Karpas-422 (cell line): ENCODE data around the gene CACNA1I. TPM values are rescaled to one million over a fixed set of nuclear protein-coding genes. Genes with fewer than 3 reads are reported as not detected.

Source experiments
- DNase-seq: peaks from one replicate; pipeline ENCODE4 v3.0.0-alpha.2; 2015
- H2AFZ ChIP-seq: fragments of 200-600 bp; sonication (generic); 2 replicates; pipeline ENCODE4 v1.6.1; 2014; ENCODE audit warnings: antibody characterized with exemption, low read length, mixed read lengths
- H3K27ac ChIP-seq: fragments of 200-600 bp; sonication (generic); 2 replicates; pipeline ENCODE4 v1.5.1; 2014; ENCODE audit warnings: mild to moderate bottlenecking, low read length, moderate library complexity
- H3K27me3 ChIP-seq: fragments of 200-600 bp; sonication (generic); 2 replicates; pipeline ENCODE4 v1.6.1; 2014; ENCODE audit warnings: low read length, mixed read lengths
- H3K36me3 ChIP-seq: fragments of 200-600 bp; sonication (generic); 2 replicates; pipeline ENCODE4 v1.6.1; 2014; ENCODE audit warnings: low read length, mixed read lengths; ENCODE audit not compliant: insufficient read depth
- H3K4me1 ChIP-seq: fragments of 200-600 bp; sonication (generic); 2 replicates; pipeline ENCODE4 v1.6.1; 2014; ENCODE audit warnings: mild to moderate bottlenecking, low read length, mixed read lengths
- H3K4me2 ChIP-seq: fragments of 200-600 bp; sonication (generic); 2 replicates; pipeline ENCODE4 v1.6.1; 2014; ENCODE audit warnings: low read length, low read depth, mild to moderate bottlenecking; ENCODE audit not compliant: poor library complexity, severe bottlenecking
- H3K4me3 ChIP-seq: fragments of 200-600 bp; sonication (generic); 2 replicates; pipeline ENCODE4 v1.5.1; 2014; ENCODE audit warnings: mild to moderate bottlenecking, antibody characterized with exemption, low read length, mixed read lengths
- H3K79me2 ChIP-seq: fragments of 200-600 bp; sonication (generic); 2 replicates; pipeline ENCODE4 v1.6.1; 2014; ENCODE audit warnings: mild to moderate bottlenecking, low read length, mixed read lengths
- H3K9ac ChIP-seq: fragments of 200-600 bp; sonication (generic); 2 replicates; pipeline ENCODE4 v1.6.0; 2014; ENCODE audit warnings: low read length
- H3K9me2 ChIP-seq: fragments of 200-600 bp; sonication (generic), shearing (Covaris generic); replicated peaks from 2 replicates; pipeline ENCODE4 v1.6.0; 2014; ENCODE audit warnings: mild to moderate bottlenecking, low read length, moderate library complexity; ENCODE audit not compliant: insufficient read depth
- H3K9me3 ChIP-seq: fragments of 300-700, 200-600 bp; sonication (generic); 2 replicates; pipeline ENCODE4 v1.6.1; 2014; ENCODE audit warnings: low read length, mixed read lengths
- H4K20me1 ChIP-seq: fragments of 200-600 bp; sonication (generic); 2 replicates; pipeline ENCODE4 v1.6.1; 2014; ENCODE audit warnings: mild to moderate bottlenecking, antibody characterized with exemption, low read length, low read depth; ENCODE audit not compliant: insufficient read depth
- total RNA-seq: library from RNA; depleted of rRNA; stranded (reverse); fragments of >200 nt; shearing (Covaris generic); gene quantifications from 2 replicates; pipeline ENCODE4 v1.2.3, GENCODE V29; 2014; ENCODE audit warnings: low replicate concordance

Gene CACNA1I
- total RNA-seq, 1 experiment from 2014 or later: not detected

DNA sequence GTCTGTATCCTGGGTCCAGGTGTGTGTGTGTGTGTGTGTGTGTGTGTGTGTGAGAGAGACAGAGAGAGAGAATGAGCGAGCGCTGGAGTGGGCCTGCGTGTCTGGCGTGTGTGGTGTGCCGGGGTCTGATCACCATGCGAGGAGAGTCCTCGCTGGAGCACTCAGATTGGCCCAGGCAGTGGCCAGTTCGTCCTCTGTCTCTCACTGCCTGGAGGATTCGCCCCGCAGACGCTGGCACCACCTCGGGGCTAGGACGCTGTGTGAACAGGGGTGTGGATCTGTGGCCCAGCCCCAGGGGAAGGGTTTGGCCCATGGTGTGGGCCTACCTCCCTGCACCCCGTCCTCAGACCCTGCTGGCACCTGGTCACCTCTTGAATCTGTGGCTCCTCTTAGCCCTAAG, 11.6 kb upstream of the CACNA1I start:
- no peak overlapping the region for H3K27ac ChIP-seq
- no peaks in the 10 kb centered on the region for H3K36me3 ChIP-seq
- H3K79me2 ChIP-seq: no peaks in the 10 kb centered on the region
- no peak overlapping the region for H3K4me2 ChIP-seq
- H3K27me3 ChIP-seq: no peaks in the 10 kb centered on the region
- no peaks in the 10 kb centered on the region for H4K20me1 ChIP-seq
- no peak overlapping the region for H3K9ac ChIP-seq
- H3K9me2 ChIP-seq: no peaks in the 10 kb centered on the region
- no peak overlapping the region for H2AFZ ChIP-seq
- H3K9me3 ChIP-seq: peaks cover 2% of the 10 kb centered on the region; the same call in 1 of the 2 replicates
- H3K4me1 ChIP-seq: no peaks in the 10 kb centered on the region
- DNase-seq: no peak
- no peak overlapping the region for H3K4me3 ChIP-seq

DNA sequence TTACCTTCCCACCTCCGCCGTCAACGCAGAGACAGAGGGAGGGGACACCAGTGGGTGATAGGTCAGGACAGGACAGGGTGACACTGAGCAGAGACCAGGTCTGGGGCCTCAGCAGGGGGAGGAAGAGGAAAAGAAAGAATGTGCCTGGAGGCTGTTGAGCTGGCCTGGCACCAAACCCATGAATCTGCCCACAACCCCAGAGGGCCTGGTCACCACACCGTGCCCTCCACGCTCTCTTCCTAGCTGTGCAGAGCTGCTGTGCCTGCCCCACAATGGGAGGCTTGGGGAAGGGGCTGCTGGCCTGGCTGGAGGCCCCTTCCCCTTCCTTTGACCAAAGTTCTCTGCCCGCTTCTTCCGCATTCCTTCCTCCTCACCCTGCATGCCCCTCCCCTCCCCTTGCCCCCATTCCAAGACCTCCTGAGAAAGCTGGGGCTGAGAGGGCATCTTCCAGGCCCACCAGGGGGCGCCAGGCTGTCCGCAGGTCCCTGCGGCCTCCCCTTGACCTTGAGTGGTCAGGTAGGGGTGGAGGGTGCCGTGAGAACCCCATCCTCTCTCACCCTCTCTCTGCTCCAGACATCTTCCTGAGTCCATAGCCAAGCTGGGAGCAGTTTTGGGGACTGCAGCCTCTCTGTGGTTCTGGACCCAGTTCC, 11.0 kb upstream of the CACNA1I start:
- no peaks in the 10 kb centered on the region for H3K4me1 ChIP-seq

GRCh38 chr22:39560127-39560526, 10.4 kb upstream of the CACNA1I start:
- no peak overlapping the region for H3K27ac ChIP-seq
- H3K4me3 ChIP-seq: no peak overlapping the region
- no peaks in the 10 kb centered on the region for H3K79me2 ChIP-seq
- no peaks in the 10 kb centered on the region for H3K27me3 ChIP-seq
- H3K9me3 ChIP-seq: peaks cover 5% of the 10 kb centered on the region; the same call in 1 of the 2 replicates
- H2AFZ ChIP-seq: no peak overlapping the region
- H3K9me2 ChIP-seq: no peaks in the 10 kb centered on the region
- no peak overlapping the region for H3K4me2 ChIP-seq
- H3K9ac ChIP-seq: no peak overlapping the region
- H3K4me1 ChIP-seq: no peaks in the 10 kb centered on the region
- H3K36me3 ChIP-seq: no peaks in the 10 kb centered on the region
- no peaks in the 10 kb centered on the region for H4K20me1 ChIP-seq
- no peak for DNase-seq

More for the DNA sequence above, 11.0 kb upstream of the CACNA1I start:
- Histone ChIP-seq H2AFZ (no peak overlapping the region), H3K9me3 (peaks cover 5% of the 10 kb centered on the region; the same call in 1 of the 2 replicates), H3K4me2 (no peak overlapping the region), H3K79me2 (no peaks in the 10 kb centered on the region), H3K9me2 (no peaks in the 10 kb centered on the region), H3K4me3 (no peak overlapping the region), H3K36me3 (no peaks in the 10 kb centered on the region), H3K27ac (no peak overlapping the region), H3K9ac (no peak overlapping the region), H4K20me1 (no peaks in the 10 kb centered on the region), H3K27me3 (no peaks in the 10 kb centered on the region)
- no peak for DNase-seq

- DNase-seq: no peak
- Histone ChIP-seq H3K4me3 (no peak overlapping the region), H3K9me3 (peaks cover 5% of the 10 kb centered on the region; the same call in 1 of the 2 replicates), H3K79me2 (no peaks in the 10 kb centered on the region), H3K9ac (no peak overlapping the region), H3K36me3 (no peaks in the 10 kb centered on the region), H3K4me1 (no peaks in the 10 kb centered on the region), H3K4me2 (no peak overlapping the region), H4K20me1 (no peaks in the 10 kb centered on the region), H3K9me2 (no peaks in the 10 kb centered on the region), H3K27ac (no peak overlapping the region), H3K27me3 (no peaks in the 10 kb centered on the region), H2AFZ (no peak overlapping the region)
Observed at GRCh38 chr22:39562839-39563489, 7.6 kb upstream of the CACNA1I start.

- H3K9me3 ChIP-seq: peaks cover 5% of the 10 kb centered on the region; the same call in 1 of the 2 replicates
Observed at GRCh38 chr22:39563571-39564428, 6.8 kb upstream of the CACNA1I start.

DNA sequence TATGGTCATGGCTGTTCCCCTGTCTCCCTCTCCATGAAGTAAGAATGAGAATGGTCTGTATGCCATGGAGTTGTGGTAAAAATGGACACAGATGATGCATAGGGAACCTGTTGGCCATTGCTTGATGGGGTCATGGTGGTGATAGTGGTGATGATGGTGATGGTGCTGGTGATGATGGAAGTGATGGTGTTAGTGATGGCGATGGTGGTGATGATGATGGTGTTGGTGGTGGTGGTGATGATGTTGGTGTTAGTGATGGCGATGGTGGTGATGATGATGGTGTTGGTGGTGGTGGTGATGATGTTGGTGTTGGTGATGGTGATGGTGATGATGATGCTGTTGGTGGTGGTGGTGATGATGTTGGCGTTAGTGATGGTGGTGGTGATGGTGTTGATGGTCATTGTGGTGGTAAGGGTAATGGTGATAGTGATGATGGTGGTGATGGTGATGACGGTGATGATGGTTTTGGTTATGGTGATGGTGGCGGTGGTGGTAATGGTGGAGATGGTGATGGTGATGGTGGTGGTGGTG, 5.1 kb upstream of the CACNA1I start:
- H3K36me3 ChIP-seq: no peaks in the 10 kb centered on the region

More at GRCh38 chr22:39563571-39564428, 6.8 kb upstream of the CACNA1I start:
- Histone ChIP-seq H4K20me1 (no peaks in the 10 kb centered on the region), H3K4me2 (no peak overlapping the region), H2AFZ (no peak overlapping the region), H3K9me2 (no peaks in the 10 kb centered on the region), H3K4me1 (no peaks in the 10 kb centered on the region), H3K27me3 (no peaks in the 10 kb centered on the region), H3K4me3 (no peak overlapping the region), H3K9ac (no peak overlapping the region), H3K36me3 (no peaks in the 10 kb centered on the region), H3K79me2 (no peaks in the 10 kb centered on the region), H3K27ac (no peak overlapping the region)
- DNase-seq: no peak

GRCh38 chr22:39567135-39567946, 3.2 kb upstream of the CACNA1I start:
- DNase-seq: peak; percentile 48
- Histone ChIP-seq H3K4me1 (no peaks in the 10 kb centered on the region), H3K4me2 (no peak overlapping the region), H3K27me3 (no peaks in the 10 kb centered on the region), H3K79me2 (no peaks in the 10 kb centered on the region), H3K4me3 (no peak overlapping the region), H3K9me3 (peaks cover 5% of the 10 kb centered on the region; the same call in 1 of the 2 replicates), H2AFZ (no peak overlapping the region), H3K36me3 (no peaks in the 10 kb centered on the region), H3K9ac (no peak overlapping the region), H3K27ac (no peak overlapping the region), H3K9me2 (no peaks in the 10 kb centered on the region), H4K20me1 (no peaks in the 10 kb centered on the region)

More for the DNA sequence above, 5.1 kb upstream of the CACNA1I start:
- Histone ChIP-seq H3K9me3 (peaks cover 5% of the 10 kb centered on the region; the same call in 1 of the 2 replicates), H3K27me3 (no peaks in the 10 kb centered on the region), H3K79me2 (no peaks in the 10 kb centered on the region), H3K4me1 (no peaks in the 10 kb centered on the region), H3K4me2 (no peak overlapping the region), H3K9me2 (no peaks in the 10 kb centered on the region), H3K27ac (no peak overlapping the region), H4K20me1 (no peaks in the 10 kb centered on the region), H3K4me3 (no peak overlapping the region), H3K9ac (no peak overlapping the region), H2AFZ (no peak overlapping the region)
- DNase-seq: no peak
